Measurements from ENCODE around the gene TMEM52. TPM values are rescaled to one million over a fixed set of nuclear protein-coding genes. Genes with fewer than 3 reads are reported as not detected.

TMEM52 gene
- polyA plus RNA-seq, 4 donors: 1.1 to 2.0 (median 1.7) TPM

- DNase-seq (ENCODE audit: low read depth in 4 of 4, low spot score in 3 of 4): no peak
Measured at GRCh38 chr1:1877865-1878436, 41.1 kb downstream of the TMEM52 start.

GRCh38 chr1:1876335-1876930 is 42.6 kb downstream of the TMEM52 start:
- no peak for DNase-seq (ENCODE audit: low read depth in 4 of 4, low spot score in 3 of 4)

DNA sequence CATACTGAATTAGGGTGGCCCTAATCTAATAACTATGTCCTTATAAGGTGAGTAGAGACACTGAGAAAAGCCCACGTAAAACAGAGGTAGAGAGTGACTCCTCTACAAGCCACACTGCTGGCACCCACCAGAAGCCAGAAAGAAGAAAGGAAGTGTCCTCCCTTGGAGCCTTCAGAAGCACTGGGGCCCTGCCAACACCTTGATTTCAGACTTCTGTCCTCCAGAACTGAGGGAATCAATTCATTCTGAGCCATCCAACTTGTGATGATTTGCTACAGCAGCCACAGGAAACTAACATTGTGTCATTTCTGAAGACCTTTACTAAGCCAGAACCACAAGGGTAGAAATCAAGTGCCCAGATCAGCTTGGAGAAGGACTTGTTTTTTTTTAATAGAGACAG is 43.1 kb downstream of the TMEM52 start:
- no peak for DNase-seq (ENCODE audit: low read depth in 4 of 4, low spot score in 3 of 4)

DNA sequence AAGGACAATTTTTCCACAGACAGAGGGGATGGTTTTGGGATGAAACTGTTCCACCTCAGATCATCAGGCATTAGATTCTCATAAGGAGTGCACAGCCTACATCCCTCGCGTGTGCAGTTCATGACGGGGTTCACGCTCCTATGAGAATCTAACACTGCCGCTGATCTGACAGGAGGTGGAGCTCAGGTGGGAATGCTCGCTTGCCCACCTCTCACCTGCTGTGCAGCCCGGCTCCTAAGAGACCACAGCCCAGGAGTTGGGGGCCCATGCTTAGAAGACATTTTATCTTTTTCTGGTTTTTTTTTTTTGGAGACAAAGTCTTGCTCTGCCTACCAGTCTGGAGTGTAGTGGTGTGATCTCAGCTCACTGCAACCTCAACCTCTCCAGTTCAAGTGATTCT is 44.2 kb downstream of the TMEM52 start:
- DNase-seq (ENCODE audit: low read depth in 4 of 4, low spot score in 3 of 4): no peak

DNA sequence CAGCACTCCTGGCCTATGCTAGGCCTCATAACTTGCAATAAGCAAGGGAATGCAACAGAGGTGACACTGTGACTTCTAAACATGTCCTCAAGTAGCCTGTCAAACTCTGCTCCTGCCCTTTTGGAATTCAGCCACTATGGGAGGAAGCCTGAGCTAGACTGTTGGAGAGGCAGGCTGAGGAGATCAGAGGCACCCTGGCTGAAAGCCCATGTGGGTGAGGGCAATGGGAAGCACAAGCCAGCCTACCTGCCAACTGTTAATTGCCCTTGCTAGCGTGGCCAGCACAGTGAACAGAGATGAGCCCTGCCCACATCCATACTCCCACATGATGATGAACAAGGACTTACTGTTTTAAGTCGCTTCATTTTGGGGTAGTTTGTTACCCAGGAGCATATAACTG is 45.9 kb downstream of the TMEM52 start:
- no peak for DNase-seq (ENCODE audit: low read depth in 4 of 4, low spot score in 3 of 4)

DNA sequence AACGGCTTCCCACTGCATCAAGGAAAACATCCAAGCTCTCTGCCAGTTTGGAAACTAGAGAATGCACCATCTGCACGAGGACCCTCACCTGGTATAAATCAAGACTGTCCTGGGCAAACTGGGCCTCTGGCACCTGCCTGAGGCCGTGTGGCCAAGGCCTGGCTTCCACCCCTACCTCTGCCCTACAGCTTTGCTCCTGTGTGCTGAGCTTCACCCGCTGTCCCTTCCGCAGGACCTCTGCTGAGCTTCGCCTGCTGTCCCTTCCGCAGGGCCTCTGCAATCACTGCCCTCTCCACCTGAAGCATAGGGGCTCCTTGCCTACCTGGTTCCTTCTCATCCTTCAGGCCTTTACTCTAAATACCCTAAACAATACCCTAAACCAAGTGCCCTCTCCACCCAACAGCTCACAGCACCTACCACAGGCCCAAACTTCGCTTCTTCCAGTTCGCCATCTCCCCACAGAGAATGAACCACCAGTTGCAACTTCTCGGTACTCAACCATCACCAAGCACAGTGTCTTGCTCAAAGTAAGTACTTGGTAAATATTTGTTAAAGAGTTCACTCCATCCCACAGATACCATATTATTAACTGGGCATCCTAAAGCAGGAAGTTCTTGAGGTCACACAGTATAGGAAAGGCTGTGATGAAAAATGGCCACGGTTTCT is 46.6 kb downstream of the TMEM52 start:
- DNase-seq (ENCODE audit: low read depth in 4 of 4, low spot score in 3 of 4): no peak

GRCh38 chr1:1869469-1869868 is 49.6 kb downstream of the TMEM52 start:
- DNase-seq (ENCODE audit: low read depth in 4 of 4, low spot score in 3 of 4): no peak

Other genes starting within 250 kb of the TMEM52 start
- 10 to 100 TPM; 68.3 to 81.6 (median 70.9) TPM for gene SLC35E2B, start 226.5 kb downstream of the TMEM52 start, polyA plus RNA-seq (ENCODE audit: insufficient read length in 4 of 4)
- gene CDK11A, start 194.9 kb downstream of the TMEM52 start, polyA plus RNA-seq (ENCODE audit: insufficient read length in 4 of 4): 10 to 100 TPM; 22.7 to 34.9 (median 28.6) TPM
- 10 to 100 TPM; 43.4 to 52.3 (median 46.7) TPM for gene NADK, start 140.8 kb downstream of the TMEM52 start, polyA plus RNA-seq (ENCODE audit: insufficient read length in 4 of 4)
- 100 to 1,000 TPM; 287 to 307 (median 292) TPM for gene GNB1, start 28.2 kb downstream of the TMEM52 start, polyA plus RNA-seq (ENCODE audit: insufficient read length in 4 of 4)
- 1 to 10 TPM in 1 of 4 donors, under 1 TPM in 3; 0.22 to 1.1 (median 0.56) TPM for gene CALML6, start 4.0 kb downstream of the TMEM52 start, polyA plus RNA-seq (ENCODE audit: insufficient read length in 4 of 4)
- under 1 TPM; 0.29 to 0.69 (median 0.43) TPM for gene CFAP74, start 84.5 kb upstream of the TMEM52 start, polyA plus RNA-seq (ENCODE audit: insufficient read length in 4 of 4)
- 1 to 10 TPM; 1.3 to 3.1 (median 1.7) TPM for gene GABRD, start 100.1 kb upstream of the TMEM52 start, polyA plus RNA-seq (ENCODE audit: insufficient read length in 4 of 4)
- gene PRKCZ, start 131.1 kb upstream of the TMEM52 start, polyA plus RNA-seq (ENCODE audit: insufficient read length in 4 of 4): 10 to 100 TPM; 32.8 to 37.0 (median 34.0) TPM